ENCODE results near the gene SUPT5H. TPM values are rescaled to one million over a fixed set of nuclear protein-coding genes. Genes with fewer than 3 reads are reported as not detected.

SUPT5H gene
- total and polyA plus RNA-seq, 10 of the 15 experiments (the other 5 are each of a cell fraction or from before 2014, with no cell fraction given), result 27.2 to 194 (median 83.6) TPM

GRCh38 chr19:39411081-39411831 lies 34.1 kb upstream of the SUPT5H start (continued):
- TF ChIP-seq RELB (IDR thresholded peaks at IDR 0.05; ENCODE audit: low read depth) (no peak; the same call in none of the 2 replicates), PKNOX1 (IDR thresholded peaks at IDR 0.05) (no peak), SMAD5 (IDR thresholded peaks at IDR 0.05; ENCODE audit: low read depth) (no peak), RBBP5 (conservative IDR thresholded peaks at IDR 0.05) (no peak), NFXL1 (IDR thresholded peaks at IDR 0.05; ENCODE audit: borderline replicate concordance) (no peak), KAT2A (conservative IDR thresholded peaks at IDR 0.05; ENCODE audit: control insufficient read depth, low read depth, low read length) (no peak), HDAC6 (IDR thresholded peaks at IDR 0.05; ENCODE audit: unreplicated experiment) (no peak), E4F1 (IDR thresholded peaks at IDR 0.05; ENCODE audit: borderline replicate concordance, partially characterized antibody) (no peak), ZNF274 (IDR thresholded peaks at IDR 0.05; ENCODE audit: insufficient read depth, insufficient read length) (no peak), CHD1 (IDR thresholded peaks at IDR 0.05; ENCODE audit: low read depth, low read length) (no peak), HDGF (IDR thresholded peaks at IDR 0.05) (peak; percentile 98)

All from GM12878 (cell line).